Right ventricle myocardium superior (tissue), 1 donor: ENCODE measurements around the gene FABP1. TPM values are rescaled to one million over a fixed set of nuclear protein-coding genes. Genes with fewer than 3 reads are reported as not detected.

Source experiments
- ATAC-seq: fragments of 200-7000 bp; cut with Tn5 transposase; one replicate; pipeline ENCODE4 v1.9.1; 2020; ENCODE audit warnings: mild to moderate bottlenecking; ENCODE audit not compliant: poor library complexity
- DNase-seq: peaks from one replicate; pipeline ENCODE4 v3.0.0-alpha.2; 2020
- intact Hi-C: fragments of 100-400 bp; cut with DNase I; formaldehyde crosslinking; loops from one replicate; pipeline ENCODE4 v1.11.2; 2022
- total RNA-seq: library from RNA; stranded (reverse); fragmentation: NEBNext Ultra II Directional; extraction: Animal tissue kit (Norgen Biotek cat#: 25700); gene quantifications from one replicate; pipeline ENCODE4 v1.2.1, GENCODE V29; 2021
- donor health status: DM: no; HTN: yes; CAD: no; lungs with severe emphysema.

Gene FABP1
- total RNA-seq, 1 donor from 2014 or later: not detected

GRCh38 chr2:88122141-88122884 is 5.5 kb downstream of the FABP1 start:
- DNase-seq (no peak), ATAC-seq (no peak)
- intact Hi-C loops: no loop called here

- DNase-seq (no peak), ATAC-seq (no peak)
- intact Hi-C loops: no loop called here
Measured at GRCh38 chr2:88121678-88122077, 6.2 kb downstream of the FABP1 start.

- DNase-seq (no peak), ATAC-seq (no peak)
- intact Hi-C loops: no loop called here
Measured at GRCh38 chr2:88117973-88118372, 9.9 kb downstream of the FABP1 start.

GRCh38 chr2:88116669-88117432 is 11.0 kb downstream of the FABP1 start:
- intact Hi-C loops: no loop called here
- no peak for ATAC-seq
- DNase-seq: no peak

- intact Hi-C loops: no loop called here
- no peak for DNase-seq
- peak; percentile 5 for ATAC-seq
Measured at GRCh38 chr2:88115825-88116518, 11.9 kb downstream of the FABP1 start.

- intact Hi-C loops: no loop called here
- DNase-seq (no peak), ATAC-seq (peak; percentile 26)
Measured at GRCh38 chr2:88114889-88115288, 13.0 kb downstream of the FABP1 start.

- intact Hi-C loops: no loop called here
- ATAC-seq (no peak), DNase-seq (no peak)
Measured at GRCh38 chr2:88113069-88113468, 14.8 kb downstream of the FABP1 start.

GRCh38 chr2:88110830-88111229 is 17.0 kb downstream of the FABP1 start:
- no peak for DNase-seq

GRCh38 chr2:88108796-88109195 is 19.1 kb downstream of the FABP1 start:
- intact Hi-C loops: no loop called here
- DNase-seq: no peak
- peak; percentile 64 for ATAC-seq

More at GRCh38 chr2:88110830-88111229, 17.0 kb downstream of the FABP1 start:
- no peak for ATAC-seq
- intact Hi-C loops: no loop called here

- intact Hi-C loops: no loop called here
- no peak for DNase-seq
- ATAC-seq: peak; percentile 46
Measured at GRCh38 chr2:88100489-88100858, 27.4 kb downstream of the FABP1 start.

- DNase-seq (no peak), ATAC-seq (peak; percentile 55)
- intact Hi-C loops: no loop called here
Measured at GRCh38 chr2:88099798-88100488, 27.9 kb downstream of the FABP1 start.

- ATAC-seq: no peak
- DNase-seq: no peak
- intact Hi-C loops: no loop called here
Measured at GRCh38 chr2:88098558-88098900, 29.3 kb downstream of the FABP1 start.

- ATAC-seq: peak; percentile 60
- DNase-seq: no peak
- intact Hi-C loops: no loop called here
Measured at GRCh38 chr2:88097891-88098557, 29.8 kb downstream of the FABP1 start.

- intact Hi-C loops: no loop called here
- DNase-seq (no peak), ATAC-seq (no peak)
Measured at GRCh38 chr2:88097192-88097591, 30.7 kb downstream of the FABP1 start.

- no peak for DNase-seq
- intact Hi-C loops: no loop called here
- ATAC-seq: no peak
Measured at GRCh38 chr2:88096708-88097107, 31.2 kb downstream of the FABP1 start.

- intact Hi-C loops: no loop called here
- DNase-seq (no peak), ATAC-seq (no peak)
Measured at GRCh38 chr2:88095022-88095421, 32.8 kb downstream of the FABP1 start.

- intact Hi-C loops: no loop called here
- DNase-seq: no peak
Measured at GRCh38 chr2:88092773-88093172, 35.1 kb downstream of the FABP1 start.

GRCh38 chr2:88091943-88092342 is 35.9 kb downstream of the FABP1 start:
- intact Hi-C loops: no loop called here

More at GRCh38 chr2:88092773-88093172, 35.1 kb downstream of the FABP1 start:
- no peak for ATAC-seq

More at GRCh38 chr2:88091943-88092342, 35.9 kb downstream of the FABP1 start:
- no peak for DNase-seq
- no peak for ATAC-seq
